Trophoblast cell (in vitro differentiated cells and primary cell): ENCODE results near the gene VWA3B.

ENCODE experiments used
- DNase-seq, 2 donors: peaks; one replicate each; pipeline ENCODE4 v3.0.0-alpha.2; 2016
- H2AFZ ChIP-seq: 2 replicates; pipeline ENCODE4 v1.6.1; 2013; ENCODE audit warnings: low read length, moderate library complexity, mild to moderate bottlenecking; ENCODE audit not compliant: insufficient read depth, poor library complexity
- H2AK5ac ChIP-seq: 2 replicates; pipeline ENCODE4 v1.6.1; 2013; ENCODE audit warnings: mild to moderate bottlenecking, low read length
- H2BK120ac ChIP-seq: 2 replicates; pipeline ENCODE4 v1.6.1; 2013; ENCODE audit warnings: low read length, mild to moderate bottlenecking, moderate library complexity; ENCODE audit not compliant: insufficient read depth, poor library complexity
- H2BK12ac ChIP-seq: 2 replicates; pipeline ENCODE4 v1.6.1; 2013; ENCODE audit warnings: mild to moderate bottlenecking, low read length, moderate library complexity
- H2BK5ac ChIP-seq: 2 replicates; pipeline ENCODE4 v1.6.1; 2013; ENCODE audit warnings: low read length, low read depth, moderate library complexity, mild to moderate bottlenecking; ENCODE audit not compliant: poor library complexity
- H3K14ac ChIP-seq: 2 replicates; pipeline ENCODE4 v1.6.1; 2013; ENCODE audit warnings: mild to moderate bottlenecking, low read length
- H3K18ac ChIP-seq: 2 replicates; pipeline ENCODE4 v1.6.1; 2013; ENCODE audit warnings: mild to moderate bottlenecking, low read length
- H3K23ac ChIP-seq: 2 replicates; pipeline ENCODE4 v1.6.1; 2013; ENCODE audit warnings: low read length
- H3K27ac ChIP-seq: 2 replicates; pipeline ENCODE4 v1.5.1; 2013; ENCODE audit warnings: low read depth, mild to moderate bottlenecking, inconsistent platforms, low read length, moderate library complexity
- H3K27me3 ChIP-seq: 2 replicates; pipeline ENCODE4 v1.6.1; 2013; ENCODE audit warnings: inconsistent platforms, mild to moderate bottlenecking, low read length, moderate library complexity; ENCODE audit not compliant: insufficient read depth
- H3K36me3 ChIP-seq, 2 experiments: 1 replicate in 1 of 2; 2 replicates in 1 of 2; pipeline ENCODE4 v1.6.1; 2013; ENCODE audit warnings: low read length in 2 of 2, mild to moderate bottlenecking in 2 of 2, moderate library complexity in 1 of 2; ENCODE audit not compliant: insufficient read depth in 2 of 2, control insufficient read depth in 1 of 2
- H3K4ac ChIP-seq: 2 replicates; pipeline ENCODE4 v1.6.1; 2013; ENCODE audit warnings: low read depth, mild to moderate bottlenecking, low read length, moderate library complexity
- H3K4me1 ChIP-seq, 2 experiments: 1 replicate in 1 of 2; 2 replicates in 1 of 2; pipeline ENCODE4 v1.6.1; 2013; ENCODE audit warnings: low read length in 2 of 2, mild to moderate bottlenecking in 2 of 2, moderate library complexity in 1 of 2; ENCODE audit not compliant: insufficient read depth in 2 of 2, control insufficient read depth in 1 of 2
- H3K4me2 ChIP-seq: 2 replicates; pipeline ENCODE4 v1.6.1; 2013; ENCODE audit warnings: inconsistent platforms, mild to moderate bottlenecking, low read length, moderate library complexity
- H3K4me3 ChIP-seq: 2 replicates; pipeline ENCODE4 v1.5.1; 2013; ENCODE audit warnings: mild to moderate bottlenecking, low read depth, low read length, inconsistent platforms
- H3K79me1 ChIP-seq: one replicate; pipeline ENCODE4 v1.6.1; 2013; ENCODE audit warnings: low read length
- H3K79me2 ChIP-seq: 2 replicates; pipeline ENCODE4 v1.6.1; 2013; ENCODE audit warnings: low read length, mild to moderate bottlenecking; ENCODE audit not compliant: control insufficient read depth, insufficient read depth, poor library complexity
- H3K9ac ChIP-seq: 2 replicates; pipeline ENCODE4 v1.6.1; 2013; ENCODE audit warnings: mild to moderate bottlenecking, low read length
- H3K9me3 ChIP-seq: 2 replicates; pipeline ENCODE4 v1.6.1; 2013; ENCODE audit warnings: low read depth, mild to moderate bottlenecking, control low read depth, inconsistent platforms, low read length; ENCODE audit not compliant: insufficient read depth
- H4K12ac ChIP-seq: 2 replicates; pipeline ENCODE4 v1.6.1; 2013; ENCODE audit warnings: low read depth, mild to moderate bottlenecking, low read length, moderate library complexity
- H4K8ac ChIP-seq: 2 replicates; pipeline ENCODE4 v1.6.1; 2013; ENCODE audit warnings: low read depth, mild to moderate bottlenecking, low read length, moderate library complexity
- H4K91ac ChIP-seq: one replicate; pipeline ENCODE4 v1.6.1; 2013; ENCODE audit warnings: low read depth, mild to moderate bottlenecking, low read length, moderate library complexity
- WGBS: extraction: QIAGEN DNeasy Blood & Tissue Kit; methylation state at CpG from one replicate; pipeline ENCODE4 v1.1.7; 2013; ENCODE audit warnings: missing lambda C conversion rate; ENCODE audit not compliant: insufficient read length, insufficient coverage; ENCODE audit errors: extremely low coverage; 5-methylcytosine and 5-hydroxymethylcytosine counted together

Gene VWA3B

DNA sequence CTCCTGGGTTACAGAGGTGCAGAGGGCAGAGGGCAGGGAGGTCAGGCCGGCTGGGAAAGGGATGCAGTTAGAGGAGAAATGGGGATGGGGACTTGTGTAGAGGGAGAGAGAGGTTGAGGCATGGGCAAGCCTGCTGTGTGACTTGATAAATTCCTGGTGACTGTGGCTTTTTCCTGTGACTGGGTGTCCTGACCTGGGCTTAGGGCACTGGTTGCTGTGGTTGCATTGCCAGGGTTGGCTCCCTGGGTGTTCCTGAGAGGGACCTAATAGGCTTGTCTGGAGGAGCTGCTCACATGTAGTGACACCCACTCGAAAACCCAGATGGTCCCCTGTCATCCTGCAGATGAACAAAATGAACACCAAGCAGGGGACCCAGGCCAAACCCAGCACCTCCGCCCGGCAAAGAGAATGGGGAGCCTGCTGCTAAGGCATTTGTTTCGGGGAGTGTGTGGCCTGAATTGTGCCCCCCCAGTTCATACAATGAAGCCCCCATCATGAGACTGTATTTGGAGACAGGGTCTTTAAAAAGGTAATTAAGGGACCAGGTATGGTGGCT is 78.6 kb downstream of the VWA3B start:
- Histone ChIP-seq H3K23ac (no peak overlapping the region), H3K79me1 (no peaks in the 10 kb centered on the region), H2BK12ac (no peak overlapping the region), H4K8ac (no peak overlapping the region), H3K4ac (no peak overlapping the region), H3K27ac (no peak overlapping the region), H3K4me2 (no peak overlapping the region), H3K9me3 (no peaks in the 10 kb centered on the region), H3K18ac (no peak overlapping the region), H3K27me3 (no peaks in the 10 kb centered on the region), H3K9ac (no peak overlapping the region), H2AFZ (no peak overlapping the region), H2BK5ac (no peak overlapping the region), H2BK120ac (no peak overlapping the region), H3K79me2 (no peaks in the 10 kb centered on the region), H3K36me3 (no peaks in the 10 kb centered on the region), H4K12ac (no peak overlapping the region), H3K14ac (no peak overlapping the region), H2AK5ac (no peak overlapping the region), H3K4me3 (no peak overlapping the region), H4K91ac (no peak overlapping the region), H3K4me1 (peaks cover 9 to 10% of the 10 kb centered on the region in 2 experiments)
- no CpG with 5 or more reads among the region's 5 CpGs for WGBS
- DNase-seq = no peak

DNA sequence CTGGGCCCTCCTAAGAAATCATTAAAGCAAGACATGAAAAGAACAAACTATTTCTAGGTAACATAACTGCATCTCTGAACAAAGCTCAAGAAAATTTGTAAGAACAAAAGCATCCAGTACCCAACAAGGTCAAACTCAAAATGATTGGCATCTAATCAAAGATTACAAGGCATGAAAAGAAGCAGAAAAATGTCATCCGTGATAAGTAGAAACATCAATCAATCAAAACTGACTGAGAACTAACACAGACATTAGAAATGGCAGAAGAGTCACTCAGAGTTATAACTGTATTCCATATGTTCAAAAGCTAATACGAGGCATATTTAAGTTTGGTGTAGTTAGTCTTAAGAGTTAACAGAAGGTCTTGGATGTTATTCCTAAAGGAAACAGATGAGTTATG is 80.9 kb downstream of the VWA3B start:
- no CpG with 5 or more reads among the region's 2 CpGs for WGBS
- no peak overlapping the region for H2AFZ ChIP-seq
- no peak overlapping the region for H3K14ac ChIP-seq
- H3K4ac ChIP-seq = no peak overlapping the region
- no peak overlapping the region for H4K12ac ChIP-seq
- no peak for DNase-seq
- no peak overlapping the region for H3K4me3 ChIP-seq
- H3K4me2 ChIP-seq = no peak overlapping the region
- H3K18ac ChIP-seq = no peak overlapping the region
- no peaks in the 10 kb centered on the region for H3K27me3 ChIP-seq
- H4K8ac ChIP-seq = no peak overlapping the region
- H3K9ac ChIP-seq = no peak overlapping the region
- no peaks in the 10 kb centered on the region for H3K79me1 ChIP-seq
- no peak overlapping the region for H2AK5ac ChIP-seq
- H2BK120ac ChIP-seq = no peak overlapping the region
- H2BK5ac ChIP-seq = no peak overlapping the region
- peaks cover 4% of the 10 kb centered on the region for H3K9me3 ChIP-seq
- no peak overlapping the region for H4K91ac ChIP-seq
- no peak overlapping the region for H3K27ac ChIP-seq
- H3K4me1 ChIP-seq = peaks cover 7 to 8% of the 10 kb centered on the region in 2 experiments
- H2BK12ac ChIP-seq = no peak overlapping the region
- no peaks in the 10 kb centered on the region for H3K36me3 ChIP-seq
- H3K23ac ChIP-seq = no peak overlapping the region
- no peaks in the 10 kb centered on the region for H3K79me2 ChIP-seq

DNA sequence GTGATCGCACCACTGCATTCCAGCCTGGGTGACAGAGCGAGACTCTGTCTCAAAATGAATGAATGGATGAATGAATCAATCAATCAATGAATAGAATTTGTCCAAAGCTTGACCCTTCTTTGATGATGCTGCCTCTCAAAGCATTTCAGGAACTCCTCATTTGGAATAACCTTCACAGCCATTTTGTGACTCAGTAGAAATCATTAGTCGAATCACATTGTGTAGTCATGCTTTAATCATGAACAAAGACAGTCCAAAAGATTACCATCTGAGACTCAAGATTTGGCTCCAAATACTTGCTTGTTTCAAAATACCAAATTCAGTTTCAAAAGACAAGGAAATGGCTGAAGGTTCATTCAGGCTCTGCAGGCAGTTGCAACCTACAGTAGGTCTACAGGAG is 83.1 kb downstream of the VWA3B start:
- no peak overlapping the region for H4K91ac ChIP-seq
- no peaks in the 10 kb centered on the region for H3K36me3 ChIP-seq
- no peak overlapping the region for H3K4me3 ChIP-seq
- H3K18ac ChIP-seq = no peak overlapping the region
- WGBS = no CpG with 5 or more reads among the region's 3 CpGs
- no peaks in the 10 kb centered on the region for H3K79me2 ChIP-seq
- H3K9me3 ChIP-seq = peaks cover 4% of the 10 kb centered on the region
- no peaks in the 10 kb centered on the region for H3K27me3 ChIP-seq
- no peak overlapping the region for H2BK5ac ChIP-seq
- H3K23ac ChIP-seq = no peak overlapping the region
- no peak overlapping the region for H3K4me2 ChIP-seq
- H2BK12ac ChIP-seq = no peak overlapping the region
- no peak overlapping the region for H2BK120ac ChIP-seq
- no peak overlapping the region for H2AK5ac ChIP-seq
- H3K4ac ChIP-seq = no peak overlapping the region
- no peak overlapping the region for H3K9ac ChIP-seq
- no peak overlapping the region for H4K8ac ChIP-seq
- no peaks in the 10 kb centered on the region for H3K79me1 ChIP-seq
- no peaks in the 10 kb centered on the region for H3K4me1 ChIP-seq
- H3K14ac ChIP-seq = no peak overlapping the region
- H4K12ac ChIP-seq = no peak overlapping the region
- DNase-seq = peak in 1 of 2 donors; percentile 64
- H3K27ac ChIP-seq = no peak overlapping the region
- no peak overlapping the region for H2AFZ ChIP-seq

DNA sequence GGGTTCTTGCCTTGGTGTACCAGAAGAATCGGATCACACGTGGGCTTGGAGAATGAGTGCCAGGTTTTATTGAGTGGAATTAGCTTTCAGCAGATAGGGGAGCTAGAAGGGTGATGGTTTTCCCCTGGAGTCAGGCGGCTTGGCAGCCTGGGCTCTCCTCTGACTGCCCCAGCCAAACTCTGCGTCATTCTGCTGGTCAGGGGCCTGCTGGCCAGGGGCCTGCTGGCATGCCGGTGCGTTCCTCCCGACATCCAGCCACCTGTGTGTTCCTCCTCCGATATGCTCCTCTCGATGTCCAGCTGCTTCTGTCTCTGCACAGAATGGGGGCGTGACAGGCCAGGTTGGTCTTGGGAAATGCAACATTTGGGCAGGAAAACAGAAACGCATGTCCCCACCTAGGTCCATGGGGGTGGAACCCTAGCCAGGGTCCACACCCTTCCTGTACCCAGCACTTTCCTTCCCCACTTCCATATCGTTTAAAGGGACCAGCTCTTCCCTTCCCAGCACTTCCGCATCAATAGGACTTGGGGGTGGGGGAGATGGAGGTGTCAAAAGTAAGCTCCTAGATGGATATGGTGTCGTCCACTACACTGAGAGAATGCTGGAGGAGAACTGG is 85.3 kb downstream of the VWA3B start:
- no peak overlapping the region for H3K23ac ChIP-seq
- no peaks in the 10 kb centered on the region for H3K79me2 ChIP-seq
- no peak overlapping the region for H4K91ac ChIP-seq
- H3K18ac ChIP-seq = no peak overlapping the region
- no peak overlapping the region for H3K9ac ChIP-seq
- H3K4me3 ChIP-seq = no peak overlapping the region
- no peak overlapping the region for H3K4ac ChIP-seq
- H3K27ac ChIP-seq = no peak overlapping the region
- WGBS = no CpG with 5 or more reads among the region's 14 CpGs
- H4K12ac ChIP-seq = no peak overlapping the region
- no peaks in the 10 kb centered on the region for H3K27me3 ChIP-seq
- no peaks in the 10 kb centered on the region for H3K79me1 ChIP-seq
- no peak overlapping the region for H3K4me2 ChIP-seq
- no peak overlapping the region for H2BK120ac ChIP-seq
- no peak overlapping the region for H3K14ac ChIP-seq
- peaks cover 4% of the 10 kb centered on the region for H3K9me3 ChIP-seq
- H2AFZ ChIP-seq = no peak overlapping the region
- no peak overlapping the region for H4K8ac ChIP-seq
- H3K36me3 ChIP-seq = no peaks in the 10 kb centered on the region
- no peak overlapping the region for H2BK12ac ChIP-seq
- H2AK5ac ChIP-seq = no peak overlapping the region
- no peak overlapping the region for H2BK5ac ChIP-seq
- DNase-seq = peak in 1 of 2 donors; percentile 10
- H3K4me1 ChIP-seq = peaks cover 0 to 2% of the 10 kb centered on the region in 2 experiments
